Ascending aorta (tissue), 2 donors: ENCODE data around the gene PREP. TPM values are rescaled to one million over a fixed set of nuclear protein-coding genes. Genes with fewer than 3 reads are reported as not detected.

Experiments used
- DNase-seq, 2 donors: peaks; one replicate each; pipeline ENCODE4 v3.0.0-alpha.2; 2019; ENCODE audit warnings: low spot score in 2 of 2
- H3K27ac ChIP-seq, 2 donors: fragments of 200-600 bp; sonication (generic); one replicate each; pipeline ENCODE4 v1.5.1; 2016 to 2017; ENCODE audit warnings: mild to moderate bottlenecking in 1 of 2
- H3K27me3 ChIP-seq: fragments of 200-600 bp; sonication (generic); one replicate; pipeline ENCODE4 v1.5.1; 2017
- H3K36me3 ChIP-seq, 2 donors: fragments of 200-600 bp; sonication (generic); one replicate each; pipeline ENCODE4 v1.5.1; 2016
- H3K4me1 ChIP-seq, 2 donors: fragments of 200-600 bp; sonication (generic); one replicate each; pipeline ENCODE4 v1.5.1; 2016 to 2017; ENCODE audit warnings: mild to moderate bottlenecking in 1 of 2
- H3K4me3 ChIP-seq, 2 donors: fragments of 200-600 bp; sonication (generic); one replicate each; pipeline ENCODE4 v1.5.1; 2016 to 2017; ENCODE audit warnings: mild to moderate bottlenecking in 1 of 2
- H3K9me3 ChIP-seq, 2 donors: fragments of 200-600 bp; sonication (generic); one replicate each; pipeline ENCODE4 v1.5.1; 2016
- intact Hi-C: fragments of 100-400 bp; cut with DNase I; formaldehyde crosslinking; loops from one replicate; pipeline ENCODE4 v1.15.1; 2023
- total RNA-seq: library from RNA; depleted of rRNA; stranded (reverse); fragments of >200 nt; gene quantifications from one replicate; pipeline ENCODE4 v1.1.0, GENCODE V29; 2016
- TF ChIP-seq, protein P1 (sequence below), 3 experiments: fragments of 200-600 bp in 2 of 3; fragments of 450-650 bp in 1 of 3; sonication (generic) in 2 of 3; IDR thresholded peaks; one replicate each; pipeline ENCODE4 v1.5.1; 2016 to 2019; ENCODE audit warnings: antibody characterized with exemption in 3 of 3, mild to moderate bottlenecking in 1 of 3, moderate library complexity in 1 of 3

The PREP gene
- total RNA-seq, 1 donor from 2014 or later = 5.1 TPM

- Histone ChIP-seq H3K4me1 (no peaks in the 10 kb centered on the region), H3K4me3 (no peak overlapping the region), H3K27ac (no peak overlapping the region)
These were observed 11.2 kb downstream of the PREP start for GRCh38 chr6:105391705-105392104.

DNA sequence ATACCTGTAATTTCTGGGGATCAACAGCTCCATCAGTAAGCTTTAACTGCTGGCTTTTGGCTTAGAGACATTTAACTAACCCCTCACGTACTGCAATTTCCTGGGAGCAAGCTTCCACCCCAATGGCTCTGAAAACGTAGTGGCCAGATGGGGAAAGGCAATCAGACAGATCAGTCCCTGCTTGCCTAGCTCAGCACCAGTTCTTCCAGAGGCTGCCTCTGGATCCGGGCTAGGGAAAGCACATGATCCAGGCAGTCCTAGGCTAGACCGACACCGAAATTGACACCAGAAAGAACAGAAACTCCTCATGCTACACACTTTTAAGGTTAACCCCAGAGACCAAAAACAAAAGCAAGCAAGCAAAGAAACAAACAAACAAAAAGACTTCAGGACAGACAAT is 13.3 kb downstream of the PREP start:
- intact Hi-C loops = no loop called here
- TF ChIP-seq, protein P1, sequence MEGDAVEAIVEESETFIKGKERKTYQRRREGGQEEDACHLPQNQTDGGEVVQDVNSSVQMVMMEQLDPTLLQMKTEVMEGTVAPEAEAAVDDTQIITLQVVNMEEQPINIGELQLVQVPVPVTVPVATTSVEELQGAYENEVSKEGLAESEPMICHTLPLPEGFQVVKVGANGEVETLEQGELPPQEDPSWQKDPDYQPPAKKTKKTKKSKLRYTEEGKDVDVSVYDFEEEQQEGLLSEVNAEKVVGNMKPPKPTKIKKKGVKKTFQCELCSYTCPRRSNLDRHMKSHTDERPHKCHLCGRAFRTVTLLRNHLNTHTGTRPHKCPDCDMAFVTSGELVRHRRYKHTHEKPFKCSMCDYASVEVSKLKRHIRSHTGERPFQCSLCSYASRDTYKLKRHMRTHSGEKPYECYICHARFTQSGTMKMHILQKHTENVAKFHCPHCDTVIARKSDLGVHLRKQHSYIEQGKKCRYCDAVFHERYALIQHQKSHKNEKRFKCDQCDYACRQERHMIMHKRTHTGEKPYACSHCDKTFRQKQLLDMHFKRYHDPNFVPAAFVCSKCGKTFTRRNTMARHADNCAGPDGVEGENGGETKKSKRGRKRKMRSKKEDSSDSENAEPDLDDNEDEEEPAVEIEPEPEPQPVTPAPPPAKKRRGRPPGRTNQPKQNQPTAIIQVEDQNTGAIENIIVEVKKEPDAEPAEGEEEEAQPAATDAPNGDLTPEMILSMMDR (IDR thresholded peaks at IDR 0.05) = no peak
- H3K4me1 ChIP-seq = no peaks in the 10 kb centered on the region

More at GRCh38 chr6:105391705-105392104, 11.2 kb downstream of the PREP start:
- DNase-seq = no peak
- Histone ChIP-seq H3K36me3 (peaks cover 7 to 14% of the 10 kb centered on the region in 2 donors), H3K27me3 (no peaks in the 10 kb centered on the region), H3K9me3 (no peaks in the 10 kb centered on the region)
- intact Hi-C loops = no loop called here
- TF ChIP-seq, protein P1 (IDR thresholded peaks at IDR 0.05) = no peak

DNA sequence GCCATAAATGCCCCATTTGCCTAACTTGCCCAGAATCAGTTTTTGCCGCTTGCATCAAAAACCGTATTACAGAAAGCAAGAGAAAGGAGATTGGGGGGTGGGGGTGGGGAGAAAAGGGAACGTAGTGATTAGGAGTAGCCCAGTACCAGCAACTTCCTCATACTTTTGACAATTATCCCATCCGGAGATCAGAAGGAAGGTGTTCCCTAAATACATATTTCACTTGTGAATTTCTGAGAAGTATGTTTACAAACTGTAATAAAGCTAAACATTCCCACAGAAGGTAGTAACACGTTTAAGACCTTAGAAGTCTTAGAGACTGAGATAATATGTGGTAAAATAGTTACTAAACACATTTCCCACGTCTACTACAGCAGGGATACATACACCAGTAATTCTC is 14.5 kb downstream of the PREP start:
- TF ChIP-seq, protein P1 (IDR thresholded peaks at IDR 0.05) = no peak
- intact Hi-C loops = no loop called here
- H3K36me3 ChIP-seq = peaks cover 0 to 5% of the 10 kb centered on the region in 2 donors
- H3K27me3 ChIP-seq = no peaks in the 10 kb centered on the region
- no peak overlapping the region for H3K27ac ChIP-seq
- DNase-seq = no peak
- no peaks in the 10 kb centered on the region for H3K9me3 ChIP-seq
- H3K4me1 ChIP-seq = no peaks in the 10 kb centered on the region
- H3K4me3 ChIP-seq = no peak overlapping the region

More for the DNA sequence above, 13.3 kb downstream of the PREP start:
- H3K36me3 ChIP-seq = peaks cover 0 to 5% of the 10 kb centered on the region in 2 donors
- no peaks in the 10 kb centered on the region for H3K27me3 ChIP-seq
- no peaks in the 10 kb centered on the region for H3K9me3 ChIP-seq
- H3K27ac ChIP-seq = no peak overlapping the region
- H3K4me3 ChIP-seq = no peak overlapping the region
- DNase-seq = no peak

GRCh38 chr6:105384004-105384403 is 18.9 kb downstream of the PREP start:
- DNase-seq = no peak
- TF ChIP-seq, protein P1 (IDR thresholded peaks at IDR 0.05) = no peak
- H3K4me3 ChIP-seq = no peak overlapping the region
- no peaks in the 10 kb centered on the region for H3K36me3 ChIP-seq
- intact Hi-C loops = no loop called here
- H3K27me3 ChIP-seq = no peaks in the 10 kb centered on the region
- H3K27ac ChIP-seq = no peak overlapping the region
- no peaks in the 10 kb centered on the region for H3K4me1 ChIP-seq
- H3K9me3 ChIP-seq = no peaks in the 10 kb centered on the region

GRCh38 chr6:105382958-105383357 is 19.9 kb downstream of the PREP start:
- Histone ChIP-seq H3K4me3 (no peak overlapping the region), H3K27me3 (no peaks in the 10 kb centered on the region), H3K4me1 (no peaks in the 10 kb centered on the region), H3K9me3 (no peaks in the 10 kb centered on the region), H3K27ac (no peak overlapping the region), H3K36me3 (no peaks in the 10 kb centered on the region)
- DNase-seq = no peak
- intact Hi-C loops = no loop called here
- TF ChIP-seq, protein P1 (IDR thresholded peaks at IDR 0.05) = no peak

DNA sequence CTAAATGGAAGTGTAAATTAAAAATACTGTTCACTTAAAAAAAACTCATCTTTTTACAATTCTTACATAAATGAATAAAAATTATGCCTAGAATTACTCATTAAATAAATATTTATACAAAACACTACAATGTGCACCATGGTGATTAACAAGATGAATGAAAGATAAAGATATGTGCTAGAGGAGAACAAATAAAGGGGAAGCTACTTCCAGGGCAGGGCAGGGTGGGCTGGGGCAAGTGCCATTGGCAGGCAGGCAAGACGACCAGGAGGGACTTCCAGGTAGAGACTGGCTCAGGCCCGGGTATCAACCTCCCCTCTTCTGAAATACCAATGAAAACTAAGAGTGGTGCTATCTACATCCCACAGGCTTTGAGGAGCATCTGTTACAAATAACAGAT is 20.4 kb downstream of the PREP start:
- TF ChIP-seq, protein P1 (IDR thresholded peaks at IDR 0.05) = no peak
- Histone ChIP-seq H3K4me1 (no peaks in the 10 kb centered on the region), H3K36me3 (no peaks in the 10 kb centered on the region), H3K27me3 (no peaks in the 10 kb centered on the region), H3K4me3 (no peak overlapping the region), H3K9me3 (no peaks in the 10 kb centered on the region), H3K27ac (no peak overlapping the region)
- no peak for DNase-seq
- intact Hi-C loops = no loop called here
